IPS DF 4.7 (cell line): ENCODE data around the gene TMEM205.
"Not testable (repeated sequence)": the region's sequence is repeated elsewhere in the genome, so short reads cannot be mapped to it uniquely, and the experiment has no call there.

Source experiments
- DNase-seq: peaks from one replicate; pipeline ENCODE4 v3.0.0-alpha.2; 2013; ENCODE audit warnings: low spot score; ENCODE audit errors: extremely low read depth

The TMEM205 gene

DNA sequence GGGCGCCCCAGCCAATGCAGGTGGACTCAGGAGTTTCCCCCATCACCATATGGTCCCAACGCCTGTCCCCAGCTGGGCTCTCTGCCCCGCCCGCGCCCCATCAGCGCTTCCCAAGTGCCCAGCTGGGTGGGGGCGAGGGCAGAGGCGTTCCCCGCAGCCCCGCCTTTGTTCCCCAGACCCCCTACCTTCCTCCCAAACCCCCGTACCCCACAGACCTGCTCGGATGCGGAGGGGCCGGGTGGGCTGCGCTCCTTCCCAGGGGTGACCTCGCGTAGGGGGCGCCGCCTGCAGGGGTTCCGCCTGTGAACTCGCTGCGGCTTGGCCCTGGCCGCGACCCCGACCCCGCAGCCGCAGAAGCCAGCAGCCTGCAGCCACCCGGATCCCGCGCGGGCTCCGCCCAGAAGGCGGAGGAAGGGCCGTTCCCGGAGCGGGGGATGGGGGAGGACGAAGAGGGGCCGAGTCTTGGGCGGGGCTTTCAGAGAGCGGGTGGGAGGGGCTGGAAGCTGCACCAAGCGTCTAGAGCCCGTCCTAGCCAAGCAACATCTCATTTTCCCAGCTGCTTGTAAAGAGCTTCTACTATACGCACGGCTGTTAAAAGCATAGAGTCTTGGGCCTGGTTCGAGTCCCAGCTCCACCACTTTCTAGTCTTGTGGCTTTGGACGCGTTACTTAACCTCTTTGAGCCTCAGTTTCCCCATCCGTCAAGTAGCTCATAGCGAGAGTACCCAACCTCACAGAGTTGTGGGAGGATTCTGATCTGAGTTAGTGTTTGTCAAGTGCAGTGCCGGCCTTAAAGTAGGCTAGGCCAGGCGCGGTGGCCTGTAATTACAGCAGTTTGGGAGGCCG is 6.6 kb downstream of the TMEM205 start, which contains the start of gene RAB3D:
Gene RAB3D (minus strand): TSS at position 404 of the 845 bp plus-strand sequence. CDS start 2,258 bp downstream, outside the sequence.
- DNase-seq, result no peak

DNA sequence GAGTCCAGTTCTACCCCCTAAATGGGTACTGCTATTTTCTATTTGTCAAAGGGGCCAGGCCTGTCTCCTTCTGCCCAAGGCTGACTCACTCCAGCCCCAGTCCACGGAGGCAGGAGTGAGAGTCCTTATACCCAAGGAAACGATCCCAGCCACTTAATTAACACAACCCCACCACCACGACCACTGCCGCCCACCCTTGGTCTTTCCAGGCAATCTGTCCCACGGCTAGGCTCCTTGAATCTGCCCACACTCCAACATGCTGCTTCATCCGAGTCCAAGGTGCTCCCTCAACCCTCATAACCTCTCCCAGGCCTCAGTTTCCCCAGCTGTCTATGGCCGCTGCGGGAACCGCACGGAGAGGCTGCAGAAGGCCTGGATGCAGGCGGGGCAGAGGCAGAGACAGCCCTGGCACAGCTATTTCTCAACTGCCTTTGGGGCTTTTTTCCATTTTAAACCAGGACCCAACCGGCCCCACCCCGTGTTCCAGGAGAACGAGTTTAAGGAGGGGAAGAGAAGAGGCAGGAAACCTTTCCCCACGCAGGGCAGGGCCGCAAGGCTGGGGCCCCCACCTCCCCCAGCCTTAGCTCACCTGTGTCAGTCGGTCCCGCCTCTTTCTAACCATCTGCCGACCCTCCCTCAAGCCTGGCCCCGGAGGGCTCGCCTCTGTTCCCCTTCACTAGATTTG is 7.4 kb downstream of the TMEM205 start:
- DNase-seq, result no peak

- no peak for DNase-seq
Measured at GRCh38 chr19:11338121-11338520, 7.9 kb downstream of the TMEM205 start.

- DNase-seq, result no peak
Measured at GRCh38 chr19:11337080-11337479, 9.0 kb downstream of the TMEM205 start.

GRCh38 chr19:11335449-11336146 is 10.5 kb downstream of the TMEM205 start:
- no peak for DNase-seq

DNA sequence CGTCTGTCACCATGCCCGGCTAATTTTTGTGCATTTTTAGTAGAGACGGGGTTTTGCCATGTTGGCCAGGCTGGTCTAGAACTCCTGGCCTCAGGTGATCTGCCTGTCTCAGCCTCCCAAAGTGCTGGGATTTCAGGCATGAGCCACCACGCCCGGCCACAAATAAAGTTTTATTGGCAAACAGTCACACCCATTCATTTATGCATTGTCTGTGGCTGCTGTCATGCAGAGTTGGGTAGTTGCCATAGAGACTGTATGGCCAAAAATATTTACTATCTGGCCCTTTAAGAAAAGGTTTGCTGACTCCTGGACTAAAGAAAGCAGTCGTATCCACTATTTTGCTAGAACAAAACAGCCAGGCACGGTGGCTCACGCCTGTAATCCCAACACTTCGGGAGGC is 12.2 kb downstream of the TMEM205 start:
- DNase-seq, result not testable (repeated sequence)

DNA sequence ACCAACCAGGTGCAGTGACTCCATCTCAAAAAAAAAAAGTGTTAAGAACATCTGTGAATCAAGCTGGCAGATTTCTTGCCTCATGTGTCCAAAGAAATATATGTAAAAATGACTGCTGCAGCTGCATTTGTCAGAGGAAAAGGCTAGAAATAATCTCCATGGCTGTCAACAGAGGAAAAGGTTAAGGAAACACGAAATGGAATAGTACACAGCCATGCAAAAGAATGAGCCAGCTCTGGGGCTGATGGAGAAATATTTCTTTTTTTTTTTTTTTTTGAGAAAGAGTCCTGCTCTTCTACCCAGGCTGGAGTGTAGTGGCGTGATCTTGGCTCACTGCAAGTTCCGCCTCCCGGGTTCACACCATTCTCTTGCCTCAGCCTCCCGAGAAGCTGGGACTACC is 13.2 kb downstream of the TMEM205 start:
- no peak for DNase-seq

DNA sequence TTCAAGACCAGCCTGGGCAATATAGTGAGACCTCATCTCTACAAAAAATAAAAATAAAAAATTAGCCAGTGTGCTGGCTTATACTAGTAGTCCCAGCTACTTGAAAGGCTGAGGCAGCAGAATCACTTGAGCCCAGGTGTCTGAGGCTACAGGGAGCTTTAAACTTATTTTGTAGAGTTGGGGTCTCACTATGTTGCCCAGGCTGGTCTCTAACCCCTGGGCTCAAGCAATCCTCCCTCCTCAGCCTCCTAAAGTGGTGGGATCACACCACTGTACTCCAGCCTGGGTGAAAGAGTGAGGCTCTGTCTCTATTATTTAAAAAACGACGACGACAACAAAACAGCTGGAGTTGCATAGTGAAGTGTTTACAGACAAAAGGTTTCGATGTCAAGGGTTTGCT is 14.6 kb downstream of the TMEM205 start:
- no peak for DNase-seq

DNA sequence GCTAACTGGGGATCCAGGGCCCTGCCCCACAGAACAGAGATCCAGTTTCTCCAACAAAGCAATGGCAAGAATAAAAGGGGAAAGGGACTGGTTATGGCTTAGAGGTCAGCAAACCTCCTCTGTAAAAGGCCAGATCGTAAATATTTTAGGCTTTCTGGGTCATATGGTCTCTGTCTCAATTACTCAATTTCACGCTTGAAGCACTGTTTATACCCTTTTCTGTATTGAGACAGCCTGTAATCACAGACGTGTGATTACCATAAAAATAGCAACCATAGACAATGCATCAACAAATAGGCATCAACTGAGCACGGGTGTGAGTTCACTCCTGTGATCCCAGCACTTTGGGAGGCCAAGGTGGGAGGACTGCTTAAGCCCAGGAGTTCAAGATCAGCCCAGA is 15.9 kb downstream of the TMEM205 start:
- DNase-seq, result no peak

DNA sequence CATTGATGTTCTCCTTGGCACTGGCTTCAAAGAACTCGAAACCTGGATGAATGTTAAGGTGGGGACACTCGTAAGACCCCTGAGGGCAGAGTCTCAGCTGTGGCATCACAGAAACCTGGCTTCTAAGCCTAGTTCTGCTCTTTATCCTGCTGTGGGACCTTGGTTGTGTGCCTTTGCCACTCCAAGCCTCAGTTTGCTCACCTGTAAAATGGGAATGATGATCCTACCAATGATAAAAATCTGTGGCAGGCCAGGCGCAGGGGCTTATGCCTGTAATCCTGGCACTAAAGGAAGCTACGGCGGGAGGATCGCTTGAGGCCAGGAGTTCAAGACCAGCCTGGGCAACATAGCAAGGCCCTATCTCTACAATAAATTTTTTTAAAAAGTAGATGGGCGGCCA is 20.5 kb downstream of the TMEM205 start:
- DNase-seq, result no peak

- DNase-seq, result no peak
Measured at GRCh38 chr19:11324748-11325389, 21.2 kb downstream of the TMEM205 start.

DNA sequence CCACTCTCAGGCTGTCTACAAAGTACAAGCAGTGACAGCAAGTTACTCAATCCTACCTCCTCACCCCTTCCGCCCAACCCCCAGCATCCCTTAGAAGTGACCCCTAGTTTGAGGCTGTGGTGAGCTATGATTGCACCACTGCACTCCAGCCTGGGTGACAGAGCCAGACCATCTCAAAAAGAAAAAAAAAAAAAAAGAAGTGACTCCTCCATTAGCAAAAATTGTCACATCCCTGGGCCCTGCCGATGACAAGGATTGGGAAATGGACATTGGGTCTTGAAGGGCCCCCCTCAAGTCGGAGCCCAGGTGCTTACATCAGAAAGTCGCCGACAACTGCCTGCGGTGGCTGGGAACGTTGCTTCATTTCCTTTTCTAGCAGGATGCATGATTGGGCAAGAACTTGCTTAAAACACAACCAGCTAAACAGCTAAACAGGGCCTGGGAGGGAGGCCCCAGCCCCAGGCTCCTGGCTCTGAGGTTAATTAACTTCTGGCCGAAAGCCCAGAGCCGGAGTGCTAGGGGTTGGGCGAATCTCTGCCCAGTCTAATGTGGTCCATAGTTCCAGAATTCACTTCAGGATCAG is 21.9 kb downstream of the TMEM205 start:
- no peak for DNase-seq

DNA sequence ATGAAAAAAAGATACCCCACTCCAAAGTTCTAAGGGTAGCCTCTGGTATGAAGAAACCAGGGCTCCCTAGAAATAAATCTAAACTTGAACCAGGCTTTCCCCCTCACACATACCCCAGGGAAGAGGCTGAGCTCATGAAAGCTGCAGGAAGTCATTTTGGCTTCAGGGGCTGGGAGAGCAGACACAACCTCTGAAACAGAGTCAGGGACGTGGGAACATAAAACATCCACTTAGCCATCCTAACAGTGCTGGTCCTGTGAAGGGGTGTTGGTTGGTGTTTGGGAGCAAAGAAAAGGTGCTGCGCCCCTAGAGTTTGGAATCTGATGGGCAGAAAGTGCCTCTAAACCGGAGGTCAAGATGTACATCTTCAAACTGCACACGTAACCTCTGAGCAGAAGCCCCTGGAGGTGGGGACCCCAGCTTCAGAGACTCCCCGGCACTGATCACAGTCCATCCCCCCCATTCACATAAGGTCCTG is 22.4 kb downstream of the TMEM205 start:
- no peak for DNase-seq

GRCh38 chr19:11322269-11323024 is 23.6 kb downstream of the TMEM205 start:
- DNase-seq, result no peak

DNA sequence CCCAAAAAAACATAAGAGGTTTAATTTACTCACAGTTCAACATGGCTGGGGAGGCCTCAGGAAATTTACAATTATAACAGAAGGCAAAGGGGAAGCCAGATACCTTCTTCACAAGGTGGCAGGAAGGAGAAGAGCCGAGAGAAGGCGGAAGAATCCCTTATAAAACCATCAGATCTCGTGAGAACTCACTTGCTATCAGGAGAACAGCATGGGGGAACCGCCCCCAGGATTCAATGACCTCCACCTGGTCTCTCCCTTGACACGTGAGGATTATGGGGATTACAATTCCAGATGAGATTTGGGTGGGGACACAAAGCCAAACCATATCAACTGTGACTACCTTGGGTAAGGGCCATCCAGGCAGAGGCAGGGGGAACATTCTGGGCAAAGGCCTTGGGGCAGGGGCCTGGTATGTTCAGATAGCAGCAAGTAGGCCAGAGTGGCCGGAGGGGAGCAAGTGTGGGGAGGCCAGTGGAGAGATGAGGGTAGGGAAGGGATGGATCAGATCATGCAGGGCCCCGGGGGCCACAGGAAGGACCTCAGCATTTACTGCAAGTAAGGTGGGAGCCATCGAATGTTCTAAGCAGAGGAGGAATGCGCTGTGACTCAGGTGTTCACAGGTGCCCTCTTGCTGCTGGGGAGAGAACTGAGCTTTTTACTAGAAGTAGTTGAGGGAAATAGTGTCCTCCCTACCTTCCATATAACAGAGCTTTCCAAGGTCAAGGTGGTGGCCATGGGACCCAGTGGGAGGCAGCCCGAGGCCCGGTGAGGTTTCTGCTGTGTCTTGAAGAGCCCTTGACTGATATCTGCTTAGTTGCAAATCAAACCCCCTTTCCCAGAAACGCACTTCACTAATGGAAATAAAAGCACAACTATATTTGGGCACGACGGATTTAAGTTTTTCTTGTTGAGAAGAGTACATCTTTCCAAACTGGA is 24.6 kb downstream of the TMEM205 start:
- no peak for DNase-seq

GRCh38 chr19:11320278-11320995 is 25.6 kb downstream of the TMEM205 start:
- DNase-seq, result not testable (repeated sequence)

- no peak for DNase-seq
Measured at GRCh38 chr19:11306337-11306736, 39.7 kb downstream of the TMEM205 start.

- no peak for DNase-seq
Measured at GRCh38 chr19:11304936-11305335, 41.1 kb downstream of the TMEM205 start.

DNA sequence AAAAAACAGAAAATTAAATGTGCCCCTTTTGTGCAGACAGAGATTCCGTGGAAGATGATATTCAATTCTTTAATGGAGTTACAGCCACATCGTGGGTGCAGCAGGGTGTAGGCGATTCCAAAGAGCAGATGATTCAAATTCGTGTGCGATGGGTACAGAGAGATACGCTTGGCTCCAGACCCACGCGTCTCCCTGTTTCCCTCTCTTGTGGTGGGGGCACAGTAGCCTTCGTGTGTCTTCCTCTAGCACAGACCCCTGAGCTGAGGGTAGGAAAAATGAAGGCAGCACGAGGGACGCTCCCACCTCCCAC is 45.3 kb downstream of the TMEM205 start:
- no peak for DNase-seq
